Sigmoid colon (tissue), 7 donors: ENCODE measurements around the gene FAM3B. TPM values are rescaled to one million over a fixed set of nuclear protein-coding genes. Genes with fewer than 3 reads are reported as not detected.

Experiments used
- DNase-seq: peaks from one replicate; pipeline ENCODE4 v3.0.0-alpha.2; 2019
- H3K27ac ChIP-seq, 4 donors: fragments of 200-600 bp; sonication (generic); one replicate each; pipeline ENCODE4 v1.5.1; 2016 to 2019; ENCODE audit warnings: mild to moderate bottlenecking in 1 of 4
- H3K27me3 ChIP-seq, 3 donors: fragments of 200-600 bp; sonication (generic); one replicate each; pipeline ENCODE4 v1.5.1; 2019; ENCODE audit warnings: mild to moderate bottlenecking in 1 of 3
- H3K36me3 ChIP-seq, 4 donors: fragments of 200-600 bp; sonication (generic); one replicate each; pipeline ENCODE4 v1.5.1; 2016 to 2019
- H3K4me1 ChIP-seq, 4 donors: fragments of 200-600 bp; sonication (generic); one replicate each; pipeline ENCODE4 v1.5.1; 2017 to 2019
- H3K4me3 ChIP-seq, 4 donors: fragments of 200-600 bp; sonication (generic); one replicate each; pipeline ENCODE4 v1.5.1; 2017 to 2019; ENCODE audit warnings: mild to moderate bottlenecking in 2 of 4, moderate library complexity in 1 of 4
- H3K9me3 ChIP-seq, 4 donors: fragments of 200-600 bp in 3 of 4; sonication (generic) in 3 of 4; one replicate each; pipeline versions ENCODE4 v1.5.1 to v1.6.1; 2013 to 2019
- CTCF ChIP-seq, 4 experiments: fragments of 450-650 bp in 3 of 4; fragments of 200-600 bp in 1 of 4; IDR thresholded peaks; one replicate each; pipeline ENCODE4 v1.5.1; 2016 to 2019; ENCODE audit warnings: antibody characterized with exemption in 4 of 4, mild to moderate bottlenecking in 3 of 4, moderate library complexity in 2 of 4
- EP300 ChIP-seq, 4 donors: sonication (generic); formaldehyde crosslinking; IDR thresholded peaks; one replicate each; pipeline ENCODE4 v1.6.1; 2017; ENCODE audit warnings: antibody characterized with exemption in 4 of 4
- POLR2A ChIP-seq, 2 donors: fragments of 450-650 bp; IDR thresholded peaks; one replicate each; pipeline ENCODE4 v1.6.1; 2016; ENCODE audit warnings: antibody characterized with exemption in 2 of 2, mild to moderate bottlenecking in 2 of 2, moderate library complexity in 2 of 2
- POLR2AphosphoS5 ChIP-seq, 4 donors: sonication (generic); formaldehyde crosslinking; IDR thresholded peaks; one replicate each; pipeline ENCODE4 v1.6.1; 2017; ENCODE audit warnings: antibody characterized with exemption in 4 of 4
- WGBS, 2 donors: extraction: QIAGEN DNeasy Blood & Tissue Kit; methylation state at CpG; one replicate each; pipeline ENCODE4 v1.1.7; 2013; 5-methylcytosine and 5-hydroxymethylcytosine counted together
- intact Hi-C: fragments of 100-400 bp; cut with DNase I; formaldehyde crosslinking; loops from one replicate; pipeline ENCODE4 v1.15.1; 2023
- polyA plus RNA-seq, 3 donors: library from polyadenylated mRNA; stranded (reverse); fragments of 200-250 nt; gene quantifications; one replicate each; pipeline ENCODE4 v1.2.3, GENCODE V29; 2013
- total RNA-seq, 4 donors: library from RNA; depleted of rRNA; stranded (reverse); fragments of >200 nt; gene quantifications; one replicate each; pipeline ENCODE4 v1.1.0, GENCODE V29; 2016
- donor health status: healthy with polysubstance abuse.
- donor health status: Bipolar disorder and iron deficiency.
- donor health status: healthy.

Gene FAM3B
- total and polyA plus RNA-seq, 7 donors, result 0.16 to 2.5 (median 1.4) TPM; not detected in 4

GRCh38 chr21:41365377-41366107 lies 48.9 kb downstream of the FAM3B start:
- 97% methylated on average over 15 of the region's 15 CpGs for WGBS, 2 donors

DNA sequence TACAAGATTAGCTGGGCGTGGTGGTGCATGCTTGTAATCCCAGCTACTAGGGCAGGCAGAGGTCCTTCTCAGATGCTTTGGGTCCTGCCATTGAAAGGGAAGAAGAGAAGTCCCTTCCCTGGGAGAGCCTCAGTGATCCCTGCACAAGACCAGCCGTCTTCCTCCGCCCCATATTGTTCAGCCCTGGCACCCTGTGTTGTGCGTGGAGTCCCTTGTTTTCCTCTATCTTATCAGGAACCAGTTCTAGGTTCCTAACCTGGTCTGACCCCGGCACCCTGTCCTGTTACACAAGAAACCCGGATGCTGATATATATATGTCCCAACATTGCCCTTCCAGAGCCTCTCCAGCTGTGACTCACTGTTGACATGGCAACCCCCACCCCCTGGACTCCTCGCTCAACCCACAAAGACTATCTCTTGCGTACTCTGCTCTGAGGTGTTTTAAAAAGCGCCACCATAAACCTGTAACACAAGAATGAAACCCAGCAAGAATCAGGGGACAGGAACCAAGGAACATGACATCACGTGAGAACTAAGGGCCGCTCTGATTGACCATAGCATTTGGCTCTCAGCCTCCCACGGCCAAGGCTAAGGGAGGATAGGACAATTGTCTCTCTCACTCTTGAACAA lies 50.0 kb downstream of the FAM3B start:
- intact Hi-C loops, result loop anchor here (10.0 kb wide), 1 partner anchor 48 kb away; no protein-coding TSS in a partner anchor
- 20 to 60% methylated on average over 12 of the region's 12 CpGs for WGBS, 2 donors
- Histone ChIP-seq H3K36me3 (no peaks in the 10 kb centered on the region), H3K4me1 (peaks cover 0 to 19% (median 7%) of the 10 kb centered on the region in 4 donors), H3K9me3 (no peaks in the 10 kb centered on the region), H3K27me3 (peaks cover 2 to 29% (median 8%) of the 10 kb centered on the region in 3 donors), H3K4me3 (no peak overlapping the region), H3K27ac (no peak overlapping the region)
- DNase-seq, result peak; percentile 71
- TF ChIP-seq POLR2AphosphoS5 (IDR thresholded peaks at IDR 0.05) (peak in 1 of 4 donors; percentile 15), EP300 (IDR thresholded peaks at IDR 0.05) (no peak), CTCF (IDR thresholded peaks at IDR 0.05) (no peak)

More at GRCh38 chr21:41365377-41366107, 48.9 kb downstream of the FAM3B start:
- Histone ChIP-seq H3K9me3 (no peaks in the 10 kb centered on the region), H3K4me1 (peaks cover 0 to 30% (median 9%) of the 10 kb centered on the region in 4 donors), H3K27ac (no peak overlapping the region), H3K27me3 (peaks cover 2 to 24% (median 8%) of the 10 kb centered on the region in 3 donors), H3K4me3 (no peak overlapping the region), H3K36me3 (no peaks in the 10 kb centered on the region)
- no peak for TF ChIP-seq EP300 (IDR thresholded peaks at IDR 0.05)
- no peak for TF ChIP-seq POLR2A (IDR thresholded peaks at IDR 0.05)
- TF ChIP-seq CTCF (IDR thresholded peaks at IDR 0.05), result no peak
- TF ChIP-seq POLR2AphosphoS5 (IDR thresholded peaks at IDR 0.05), result no peak
- intact Hi-C loops, result loop anchor here (10.0 kb wide), 1 partner anchor 49 kb away; no protein-coding TSS in a partner anchor
- no peak for DNase-seq

- Histone ChIP-seq H3K36me3 (no peaks in the 10 kb centered on the region), H3K9me3 (no peaks in the 10 kb centered on the region), H3K4me1 (peaks cover 0 to 13% (median 5%) of the 10 kb centered on the region in 4 donors), H3K4me3 (no peak overlapping the region), H3K27ac (peak overlapping the region in 1 of 4 donors; percentile 8), H3K27me3 (peaks cover 2 to 29% (median 8%) of the 10 kb centered on the region in 3 donors)
- DNase-seq, result peak; percentile 62
- intact Hi-C loops, result loop anchor here (10.0 kb wide), 1 partner anchor 47 kb away; no protein-coding TSS in a partner anchor
- no peak for TF ChIP-seq CTCF (IDR thresholded peaks at IDR 0.05)
- TF ChIP-seq POLR2A (IDR thresholded peaks at IDR 0.05), result no peak
- no peak for TF ChIP-seq EP300 (IDR thresholded peaks at IDR 0.05)
- TF ChIP-seq POLR2AphosphoS5 (IDR thresholded peaks at IDR 0.05), result no peak
- WGBS, 2 donors, result 64 to 70% methylated on average over 9 of the region's 9 CpGs
Observed at GRCh38 chr21:41367301-41367944, 50.8 kb downstream of the FAM3B start.

- Histone ChIP-seq H3K4me3 (no peak overlapping the region), H3K27ac (peak overlapping the region in 2 of 4 donors; percentile 44), H3K4me1 (peaks cover 0 to 13% (median 5%) of the 10 kb centered on the region in 4 donors), H3K36me3 (no peaks in the 10 kb centered on the region), H3K9me3 (no peaks in the 10 kb centered on the region), H3K27me3 (peaks cover 2 to 29% (median 8%) of the 10 kb centered on the region in 3 donors)
- intact Hi-C loops, result loop anchor here (10.0 kb wide), 1 partner anchor 47 kb away; no protein-coding TSS in a partner anchor
- no peak for TF ChIP-seq CTCF (IDR thresholded peaks at IDR 0.05)
- TF ChIP-seq POLR2AphosphoS5 (IDR thresholded peaks at IDR 0.05), result no peak
- no peak for TF ChIP-seq POLR2A (IDR thresholded peaks at IDR 0.05)
- TF ChIP-seq EP300 (IDR thresholded peaks at IDR 0.05), result no peak
- 82 to 94% methylated on average over 15 of the region's 15 CpGs for WGBS, 2 donors
- DNase-seq, result peak; percentile 56
Observed at GRCh38 chr21:41367945-41368734, 51.5 kb downstream of the FAM3B start.
